Dermis blood vessel endothelial cell (primary cell): ENCODE results near the gene CD63. TPM values are rescaled to one million over a fixed set of nuclear protein-coding genes. Genes with fewer than 3 reads are reported as not detected.

Experiments used
- DNase-seq: peaks from one replicate; pipeline ENCODE4 v3.0.0; 2010
- total RNA-seq: library from RNA; depleted of rRNA; stranded (reverse); fragments of >200 nt; gene quantifications from 2 replicates; pipeline ENCODE4 v1.2.3, GENCODE V29; 2014

The CD63 gene
- total RNA-seq, 1 donor from 2014 or later = 1,427 TPM

GRCh38 chr12:55720071-55720564 is 8.7 kb downstream of the CD63 start, which contains the start of gene RDH5:
RDH5 (plus strand) TSS chr12:55720393; CDS start chr12:55721185, 792 bp downstream.
- no peak for DNase-seq

GRCh38 chr12:55719371-55719770 is 9.4 kb downstream of the CD63 start:
- no peak for DNase-seq

GRCh38 chr12:55718624-55719275 is 10.1 kb downstream of the CD63 start:
- DNase-seq = no peak

GRCh38 chr12:55718015-55718414 is 10.8 kb downstream of the CD63 start:
- DNase-seq = peak; percentile 39

- DNase-seq = peak; percentile 43
Measured at GRCh38 chr12:55717011-55718007, 11.5 kb downstream of the CD63 start.

DNA sequence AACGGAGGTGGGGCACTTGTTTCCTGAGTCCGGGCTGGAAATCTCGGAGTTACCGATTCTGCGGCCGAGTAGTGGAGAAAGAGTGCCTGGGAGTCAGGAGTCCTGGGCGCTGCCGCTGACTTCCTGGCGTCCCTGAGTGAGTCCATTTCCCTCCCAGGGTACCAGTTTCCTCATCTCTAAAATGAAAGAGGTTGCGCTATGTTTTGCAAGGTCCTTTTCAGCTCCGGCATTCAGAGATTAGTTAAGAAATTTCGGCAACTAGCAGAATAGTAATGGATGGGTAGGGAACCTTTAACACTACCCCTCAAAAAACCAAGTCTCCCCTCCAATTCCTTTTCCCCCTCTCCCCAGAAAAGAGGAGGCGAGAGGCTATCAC is 12.2 kb downstream of the CD63 start:
- DNase-seq = no peak

- peak; percentile 94 for DNase-seq
Measured at GRCh38 chr12:55715833-55716581, 12.8 kb downstream of the CD63 start, which contains the start of gene BLOC1S1. BLOC1S1 (plus strand) TSS chr12:55716046; CDS start chr12:55716052, 6 bp downstream.

DNA sequence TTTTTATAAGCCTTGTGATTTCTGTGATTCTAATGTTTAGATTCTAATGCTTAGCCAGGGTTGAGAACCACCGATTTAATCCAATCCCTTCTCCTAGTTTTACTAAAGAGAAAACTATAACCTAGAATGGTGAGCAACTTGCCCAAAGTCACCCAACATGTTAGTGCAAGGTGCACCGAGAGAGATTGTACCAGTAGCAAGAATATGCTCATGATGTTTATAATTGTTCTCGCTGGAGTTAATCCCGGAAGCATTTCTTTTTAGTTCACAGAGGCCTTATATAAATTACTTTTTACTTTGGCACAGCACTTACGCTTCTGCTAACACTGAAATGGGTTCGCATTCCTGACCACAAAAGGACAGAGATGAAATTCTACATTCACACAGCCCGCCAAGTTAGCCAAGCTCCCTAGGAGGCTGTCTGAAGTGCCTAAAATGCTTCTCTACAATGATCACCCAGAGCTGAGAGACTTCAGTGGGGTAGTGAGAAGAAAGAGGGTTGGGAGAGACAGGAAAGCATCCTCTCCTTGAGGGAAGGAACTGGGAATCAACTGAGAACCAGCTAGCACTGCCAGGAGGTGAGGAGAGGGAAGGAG is 13.5 kb downstream of the CD63 start:
- no peak for DNase-seq

GRCh38 chr12:55713721-55714120 is 15.1 kb downstream of the CD63 start:
- no peak for DNase-seq

DNA sequence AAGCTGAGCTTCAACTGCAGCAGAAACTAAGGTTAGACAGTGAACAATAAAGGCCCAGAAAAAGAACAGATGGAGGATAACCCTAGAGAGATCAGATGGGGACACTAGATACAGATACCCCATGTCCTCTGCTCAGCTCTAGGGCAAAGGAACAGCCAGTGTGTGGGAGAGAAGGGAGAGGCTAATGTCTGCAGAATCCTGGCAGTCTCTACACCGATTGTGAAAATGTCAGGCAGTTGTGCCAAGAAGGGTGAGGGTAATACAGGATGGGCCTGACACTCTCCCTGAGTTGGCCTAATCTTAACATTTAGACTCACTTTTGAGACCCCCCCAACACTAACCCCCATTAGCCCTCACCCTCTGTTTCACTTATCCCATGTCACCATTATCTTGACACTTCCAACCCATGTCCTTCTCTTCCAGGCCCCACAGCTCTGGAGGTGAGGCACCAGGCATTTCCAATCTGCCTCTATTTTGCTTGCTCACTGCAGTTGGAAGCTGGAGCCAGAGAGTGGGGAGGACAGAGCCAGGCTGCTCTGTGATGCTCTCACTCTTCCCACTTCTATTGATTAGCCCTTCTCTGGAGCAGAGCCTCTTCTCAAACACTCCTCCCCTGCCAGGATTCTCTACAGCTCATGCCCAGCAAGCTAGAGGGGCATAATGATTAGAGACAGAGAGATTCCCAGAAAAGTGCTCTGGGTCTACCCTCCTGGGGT is 16.0 kb downstream of the CD63 start:
- DNase-seq = no peak

DNA sequence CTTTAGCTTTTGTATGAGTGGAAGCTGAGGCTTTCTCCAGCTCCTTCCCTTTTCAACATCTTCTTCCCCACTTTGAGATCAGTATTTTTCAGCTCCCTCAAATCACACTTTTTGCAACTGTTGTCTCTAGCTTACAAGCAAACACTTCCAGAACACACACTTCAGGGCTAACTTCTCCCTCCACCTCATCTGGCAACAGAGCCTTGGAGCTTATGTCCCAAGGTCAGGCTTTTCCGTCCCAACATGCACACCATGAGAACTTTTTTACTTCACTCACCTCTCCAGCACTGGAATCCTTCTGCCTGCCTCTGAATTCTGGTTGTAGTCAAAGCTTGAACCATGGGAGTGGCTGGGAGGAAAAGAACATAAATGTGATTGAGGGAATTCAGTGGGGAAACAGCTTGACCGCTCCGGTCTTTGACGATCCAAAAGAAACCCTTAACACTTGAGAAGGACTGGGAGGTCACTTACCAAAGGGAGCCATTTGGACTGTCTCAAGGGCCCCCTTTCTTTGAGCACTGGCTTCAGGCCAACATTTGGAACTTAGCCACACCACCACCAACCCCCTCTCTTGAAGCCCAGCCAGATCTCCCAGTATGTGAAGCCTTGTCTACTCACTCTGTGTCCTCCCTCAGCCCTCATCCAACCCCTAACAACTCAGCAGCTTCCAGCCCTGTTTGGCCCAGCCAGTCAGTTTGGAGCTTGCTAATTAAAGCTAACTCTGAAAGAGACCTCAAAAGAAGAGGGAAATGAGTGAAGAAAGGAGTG is 16.8 kb downstream of the CD63 start:
- DNase-seq = no peak

DNA sequence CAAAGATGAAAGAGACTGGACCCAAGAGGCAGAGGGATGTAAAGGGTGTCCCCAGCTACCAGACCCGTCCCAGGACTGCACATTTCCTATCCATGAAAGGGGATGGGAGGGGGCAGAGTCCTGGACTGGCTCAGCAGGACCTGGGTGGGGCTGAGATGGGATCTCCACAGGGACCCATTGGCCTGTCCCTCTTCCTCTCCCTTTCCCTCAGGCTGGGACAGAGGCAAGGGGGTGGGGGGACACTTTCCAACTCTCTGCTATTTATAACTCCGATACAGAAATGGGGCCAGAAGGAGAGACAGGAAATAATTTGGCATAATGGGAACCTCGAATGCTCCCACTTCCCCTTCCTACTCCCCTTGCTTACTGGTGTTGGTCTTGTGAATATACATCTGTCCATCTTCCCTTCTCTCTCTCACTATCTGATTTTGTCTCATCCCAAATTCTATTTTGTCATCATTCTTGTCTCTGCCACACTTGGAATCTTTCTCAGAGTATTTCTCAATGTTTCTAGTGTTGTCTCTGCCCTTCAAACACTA is 20.0 kb downstream of the CD63 start:
- DNase-seq = no peak

- no peak for DNase-seq
Measured at GRCh38 chr12:55707841-55708694, 20.7 kb downstream of the CD63 start, which contains the start of gene ITGA7. ITGA7 (minus strand) TSS chr12:55707904; CDS start chr12:55707682, 222 bp downstream.

DNA sequence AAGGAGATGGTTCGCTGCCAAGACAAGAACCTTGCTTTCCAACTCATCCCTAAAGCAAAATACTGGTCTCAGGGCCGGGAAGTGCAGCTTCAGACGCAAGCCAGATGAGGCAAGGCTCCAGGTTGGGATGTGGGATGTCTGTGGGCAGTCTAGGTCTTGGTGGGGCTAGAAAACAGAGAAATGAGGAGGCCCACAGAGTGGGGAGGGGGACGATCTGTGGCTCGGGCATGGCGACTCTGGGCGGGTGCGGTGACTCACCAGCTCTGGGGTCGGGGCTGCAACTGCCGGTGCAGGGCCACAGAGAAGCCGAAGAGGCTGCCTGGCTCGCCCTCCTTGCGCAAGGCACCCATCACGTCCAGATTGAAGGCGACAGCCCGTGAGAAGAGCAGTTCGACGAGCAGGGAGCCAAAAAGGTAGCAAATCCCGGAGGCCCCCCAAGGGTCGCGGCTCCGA is 21.6 kb downstream of the CD63 start:
- DNase-seq = no peak

- DNase-seq = no peak
Measured at GRCh38 chr12:55706568-55707218, 22.1 kb downstream of the CD63 start.

- DNase-seq = no peak
Measured at GRCh38 chr12:55705782-55706402, 22.9 kb downstream of the CD63 start.

GRCh38 chr12:55704824-55705718 is 23.7 kb downstream of the CD63 start:
- DNase-seq = no peak
